HG03045 (cell line): ENCODE measurements around the gene HOXC4.

Experiments
- ATAC-seq: cut with Tn5 transposase; IDR thresholded peaks from one replicate; pipeline ENCODE4 v1.9.1; 2021; ENCODE audit warnings: mild to moderate bottlenecking, moderate library complexity; ENCODE audit not compliant: unreplicated experiment

The HOXC4 gene

GRCh38 chr12:54015018-54015931, 38.4 kb upstream of the HOXC4 start:
- ATAC-seq, result no peak

- no peak for ATAC-seq
These were observed 37.6 kb upstream of the HOXC4 start for GRCh38 chr12:54016051-54016450.

- no peak for ATAC-seq
These were observed 37.1 kb upstream of the HOXC4 start for GRCh38 chr12:54016478-54016964.

- peak; percentile 16 for ATAC-seq
These were observed 36.4 kb upstream of the HOXC4 start for GRCh38 chr12:54017027-54017788.

GRCh38 chr12:54017878-54018467, 35.7 kb upstream of the HOXC4 start:
- peak; percentile 73 for ATAC-seq

GRCh38 chr12:54018468-54018984, 35.1 kb upstream of the HOXC4 start:
- ATAC-seq, result no peak

GRCh38 chr12:54019091-54019811, 34.4 kb upstream of the HOXC4 start:
- no peak for ATAC-seq

GRCh38 chr12:54019924-54020590, 33.6 kb upstream of the HOXC4 start:
- no peak for ATAC-seq

GRCh38 chr12:54020591-54021405, 32.8 kb upstream of the HOXC4 start:
- no peak for ATAC-seq

GRCh38 chr12:54021432-54022013, 32.1 kb upstream of the HOXC4 start:
- no peak for ATAC-seq

- ATAC-seq, result no peak
These were observed 30.4 kb upstream of the HOXC4 start for GRCh38 chr12:54022960-54023884.

GRCh38 chr12:54024127-54024526, 29.5 kb upstream of the HOXC4 start:
- ATAC-seq, result no peak

GRCh38 chr12:54024581-54025305, 28.9 kb upstream of the HOXC4 start:
- ATAC-seq, result no peak

GRCh38 chr12:54025499-54026405, 27.9 kb upstream of the HOXC4 start:
- ATAC-seq, result no peak

GRCh38 chr12:54026640-54027441, 26.8 kb upstream of the HOXC4 start:
- no peak for ATAC-seq
